ENCODE measurements around the gene POLL. TPM values are rescaled to one million over a fixed set of nuclear protein-coding genes. Genes with fewer than 3 reads are reported as not detected.
"Not testable (repeated sequence)": the region's sequence is repeated elsewhere in the genome, so short reads cannot be mapped to it uniquely, and the experiment has no call there.

Gene POLL
- total RNA-seq = 10 to 100 TPM; 23.9 to 89.8 (median 29.8) TPM

DNA sequence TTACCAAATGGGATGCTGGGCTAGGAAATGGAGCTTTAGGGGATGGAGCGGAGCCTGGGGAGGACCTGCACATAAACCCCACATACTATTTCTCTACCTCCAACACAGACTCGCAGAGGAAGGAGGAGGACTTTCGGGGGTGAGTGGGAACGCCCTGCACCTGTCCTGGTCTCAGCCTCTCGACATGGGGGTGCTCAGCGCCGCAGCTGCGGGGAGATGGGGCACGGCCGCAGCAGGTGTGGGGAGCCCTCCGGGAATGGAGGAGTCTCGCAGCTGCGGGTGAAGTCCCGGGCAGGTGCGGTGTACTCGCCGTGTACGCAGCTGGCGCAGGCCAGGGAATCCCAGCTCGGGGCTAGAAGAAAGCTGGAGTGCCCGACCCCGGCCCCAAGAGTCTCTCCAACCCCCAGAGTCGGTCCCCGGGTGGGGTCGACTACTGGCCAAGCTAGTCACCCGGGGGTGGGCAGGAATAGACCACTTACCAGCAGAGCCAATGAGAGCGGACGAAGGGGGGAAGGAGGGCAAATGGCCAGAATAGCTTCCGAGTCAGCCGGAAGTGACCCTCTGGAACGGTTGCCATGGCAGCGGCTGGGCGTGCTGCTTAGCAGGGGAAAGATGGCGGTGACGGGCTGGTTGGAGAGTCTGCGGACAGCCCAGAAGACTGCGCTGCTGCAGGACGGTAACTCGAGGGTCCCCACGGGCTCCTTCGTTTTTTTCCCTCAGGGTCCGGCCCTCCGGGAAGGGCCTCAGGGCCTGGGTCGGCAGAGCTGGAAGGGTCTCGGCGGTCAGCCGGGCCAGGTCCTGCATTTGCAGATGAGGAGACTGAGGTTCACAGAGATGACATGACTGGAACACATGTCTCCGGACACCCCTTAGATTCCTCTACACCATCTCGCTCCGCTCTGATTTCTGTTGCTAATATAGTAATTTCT, at the start of gene POLL, which contains the start of gene DPCD:
TSS of gene POLL (minus strand) at position 533 of the 929 bp plus-strand sequence. CDS start 897 bp downstream, outside the sequence.
TSS of gene DPCD (plus strand) at position 597 of the 929 bp plus-strand sequence. CDS start at position 613, 16 bp downstream.
- 1% methylated on average over 42 of the region's 50 CpGs; no CpG with 5 or more reads in 1 of the 2 donors for WGBS, 2 donors (ENCODE audit: low coverage in 1 of 2)
- Histone ChIP-seq H3K4me1 (peaks cover 4 to 20% (median 16%) of the 10 kb centered on the region in 4 donors), H3K27ac (peak within 1 kb of the TSS; percentile 70 to 85 (median 82)), H3K27me3 (no peaks in the 10 kb centered on the region), H3K36me3 (no peaks in the 10 kb centered on the region), H3K4me3 (peak within 1 kb of the TSS; percentile 70 to 90 (median 78)), H3K9me3 (no peaks in the 10 kb centered on the region)
- peak; percentile 97 for DNase-seq
- TF ChIP-seq, protein P1, sequence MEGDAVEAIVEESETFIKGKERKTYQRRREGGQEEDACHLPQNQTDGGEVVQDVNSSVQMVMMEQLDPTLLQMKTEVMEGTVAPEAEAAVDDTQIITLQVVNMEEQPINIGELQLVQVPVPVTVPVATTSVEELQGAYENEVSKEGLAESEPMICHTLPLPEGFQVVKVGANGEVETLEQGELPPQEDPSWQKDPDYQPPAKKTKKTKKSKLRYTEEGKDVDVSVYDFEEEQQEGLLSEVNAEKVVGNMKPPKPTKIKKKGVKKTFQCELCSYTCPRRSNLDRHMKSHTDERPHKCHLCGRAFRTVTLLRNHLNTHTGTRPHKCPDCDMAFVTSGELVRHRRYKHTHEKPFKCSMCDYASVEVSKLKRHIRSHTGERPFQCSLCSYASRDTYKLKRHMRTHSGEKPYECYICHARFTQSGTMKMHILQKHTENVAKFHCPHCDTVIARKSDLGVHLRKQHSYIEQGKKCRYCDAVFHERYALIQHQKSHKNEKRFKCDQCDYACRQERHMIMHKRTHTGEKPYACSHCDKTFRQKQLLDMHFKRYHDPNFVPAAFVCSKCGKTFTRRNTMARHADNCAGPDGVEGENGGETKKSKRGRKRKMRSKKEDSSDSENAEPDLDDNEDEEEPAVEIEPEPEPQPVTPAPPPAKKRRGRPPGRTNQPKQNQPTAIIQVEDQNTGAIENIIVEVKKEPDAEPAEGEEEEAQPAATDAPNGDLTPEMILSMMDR (IDR thresholded peaks at IDR 0.05) = no peak
- TF ChIP-seq POLR2A (IDR thresholded peaks at IDR 0.05) = no peak
- no peak for TF ChIP-seq EP300 (IDR thresholded peaks at IDR 0.05; ENCODE audit: low read depth)
- TF ChIP-seq POLR2AphosphoS5 (IDR thresholded peaks at IDR 0.05) = peak in 2 of 3 donors; percentile 9 to 41
- intact Hi-C loops (cut with DNase I; ENCODE audit: low total_unique reads) (no loop called here), in situ Hi-C loops (cut with MboI; ENCODE audit: low pct_ligation_motif_present in 1 of 4, low pct_unique_long_range_greater_than_20kb in 1 of 4, low sequenced_read_pairs in 3 of 4) (no loop called here)

DNA sequence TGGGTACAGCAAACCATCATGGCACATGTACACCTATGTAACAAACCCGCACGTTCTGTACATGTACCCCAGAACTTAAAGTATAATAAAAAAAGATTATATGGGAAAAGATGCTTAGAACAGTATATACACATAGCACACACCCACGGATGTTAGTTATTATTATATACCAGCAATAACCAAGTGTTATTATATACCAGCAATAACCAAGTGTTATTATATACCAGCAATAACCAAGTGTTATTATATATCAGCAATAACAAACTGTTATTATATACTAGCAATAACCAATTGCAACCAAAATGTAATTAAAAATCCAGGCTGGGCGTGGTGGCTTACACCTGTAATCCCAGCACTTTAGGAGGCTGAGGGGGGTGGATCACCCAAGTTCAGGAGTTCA, 45.5 kb upstream of the POLL start:
- H3K4me3 ChIP-seq; H3K27me3 ChIP-seq; in situ Hi-C loops (cut with MboI; ENCODE audit: low pct_ligation_motif_present in 1 of 4, low pct_unique_long_range_greater_than_20kb in 1 of 4, low sequenced_read_pairs in 3 of 4); DNase-seq; H3K9me3 ChIP-seq; H3K27ac ChIP-seq; intact Hi-C loops (cut with DNase I; ENCODE audit: low total_unique reads); H3K4me1 ChIP-seq; H3K36me3 ChIP-seq: not testable (repeated sequence)
- 90% methylated on average over 4 of the region's 4 CpGs for WGBS, 2 donors (ENCODE audit: low coverage in 1 of 2)

DNA sequence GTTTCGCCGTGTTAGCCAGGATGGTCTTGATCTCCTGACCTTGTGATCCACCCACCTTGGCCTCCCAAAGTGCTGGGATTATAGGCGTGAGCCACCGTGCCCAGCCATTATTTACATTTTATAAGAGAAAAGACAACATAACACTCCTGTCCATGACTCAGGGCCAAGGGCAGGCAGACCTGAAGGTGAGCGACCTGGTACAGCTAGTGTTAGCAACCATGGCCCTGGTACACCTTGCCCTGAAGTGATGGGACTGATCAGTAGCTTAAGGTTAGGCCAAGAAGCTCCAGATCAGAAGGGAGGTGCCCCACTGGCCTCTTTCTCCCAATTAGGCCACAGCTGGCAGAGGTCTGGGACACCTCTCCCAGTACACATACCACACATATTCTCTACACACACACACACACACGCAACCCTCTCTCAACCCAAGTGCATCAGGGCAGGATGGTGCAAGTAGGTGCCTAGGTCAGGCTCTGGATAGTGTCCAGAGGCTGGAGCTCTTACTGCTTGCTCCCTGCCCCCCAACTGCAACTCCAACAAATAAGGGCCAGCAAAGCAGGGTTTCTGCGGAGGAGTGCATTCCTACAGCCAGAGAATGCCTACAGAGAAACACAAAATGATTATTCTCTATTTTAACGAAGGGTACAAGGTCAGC, 43.9 kb upstream of the POLL start:
- in situ Hi-C loops (cut with MboI; ENCODE audit: low pct_ligation_motif_present in 1 of 4, low pct_unique_long_range_greater_than_20kb in 1 of 4, low sequenced_read_pairs in 3 of 4) = no loop called here
- 78 to 100% methylated on average over 1 to 8 of the region's 8 CpGs for WGBS, 2 donors (ENCODE audit: low coverage in 1 of 2)
- Histone ChIP-seq H3K9me3 (no peaks in the 10 kb centered on the region), H3K27me3 (no peaks in the 10 kb centered on the region), H3K4me3 (no peak overlapping the region), H3K36me3 (no peaks in the 10 kb centered on the region), H3K4me1 (no peaks in the 10 kb centered on the region), H3K27ac (no peak overlapping the region)
- TF ChIP-seq EP300 (IDR thresholded peaks at IDR 0.05; ENCODE audit: low read depth) (no peak), POLR2AphosphoS5 (IDR thresholded peaks at IDR 0.05) (no peak), POLR2A (IDR thresholded peaks at IDR 0.05) (no peak)
- TF ChIP-seq, protein P1 (IDR thresholded peaks at IDR 0.05) = no peak
- DNase-seq = no peak
- intact Hi-C loops (cut with DNase I; ENCODE audit: low total_unique reads) = no loop called here

DNA sequence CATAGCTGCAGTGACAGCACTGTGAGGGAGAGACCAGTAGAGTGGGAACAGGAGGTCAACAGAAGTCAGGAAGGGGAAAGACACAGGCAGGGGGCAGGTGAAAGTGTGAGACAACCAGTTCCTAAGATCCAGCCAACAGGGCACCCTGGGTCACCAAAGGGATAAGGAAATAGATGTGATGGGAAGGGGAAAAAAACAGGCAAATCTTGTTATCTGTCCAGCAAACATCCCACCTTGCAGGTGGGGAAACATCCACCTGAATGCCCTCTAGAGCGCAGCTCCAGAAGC, 42.5 kb upstream of the POLL start:
- no peaks in the 10 kb centered on the region for H3K27me3 ChIP-seq
- DNase-seq = no peak
- H3K36me3 ChIP-seq = no peaks in the 10 kb centered on the region
- in situ Hi-C loops (cut with MboI; ENCODE audit: low pct_ligation_motif_present in 1 of 4, low pct_unique_long_range_greater_than_20kb in 1 of 4, low sequenced_read_pairs in 3 of 4) = no loop called here
- WGBS, 2 donors (ENCODE audit: low coverage in 1 of 2) = 95% methylated on average over 1 of the region's 1 CpG; no CpG with 5 or more reads in 1 of the 2 donors
- no peak overlapping the region for H3K27ac ChIP-seq
- H3K4me3 ChIP-seq = no peak overlapping the region
- no peaks in the 10 kb centered on the region for H3K4me1 ChIP-seq
- H3K9me3 ChIP-seq = no peaks in the 10 kb centered on the region
- TF ChIP-seq EP300 (IDR thresholded peaks at IDR 0.05; ENCODE audit: low read depth) (no peak), POLR2A (IDR thresholded peaks at IDR 0.05) (no peak), POLR2AphosphoS5 (IDR thresholded peaks at IDR 0.05) (no peak)
- TF ChIP-seq, protein P1 (IDR thresholded peaks at IDR 0.05) = no peak
- intact Hi-C loops (cut with DNase I; ENCODE audit: low total_unique reads) = no loop called here

Measured in transverse colon (tissue), 4 donors.